Breast epithelium (tissue), 4 donors: Measurements from ENCODE around the gene CALN1. TPM values are rescaled to one million over a fixed set of nuclear protein-coding genes. Genes with fewer than 3 reads are reported as not detected.
A peak's percentile ranks its signal among the peaks of the same experiment; 100 is the strongest.

Source experiments
- DNase-seq, 2 donors: peaks; one replicate each; pipeline ENCODE4 v3.0.0-alpha.2; 2019; ENCODE audit warnings: low spot score in 2 of 2
- H3K27ac ChIP-seq, 2 donors: fragments of 200-600 bp; sonication (generic) in 1 of 2; one replicate each; pipeline ENCODE4 v1.5.1; 2016 to 2019; ENCODE audit warnings: mild to moderate bottlenecking in 1 of 2
- H3K27me3 ChIP-seq, 2 donors: fragments of 200-600 bp; sonication (generic) in 1 of 2; one replicate each; pipeline versions ENCODE4 v1.5.1 to v1.6.0; 2017 to 2019; ENCODE audit warnings: control low read depth in 1 of 2, mild to moderate bottlenecking in 1 of 2
- H3K36me3 ChIP-seq: fragments of 200-600 bp; one replicate; pipeline ENCODE4 v1.5.1; 2019
- H3K4me1 ChIP-seq, 2 donors: fragments of 200-600 bp; sonication (generic); one replicate each; pipeline ENCODE4 v1.5.1; 2016 to 2019; ENCODE audit warnings: control low read depth in 1 of 2
- H3K4me3 ChIP-seq, 3 donors: fragments of 200-600 bp; sonication (generic); 1 replicate in 2 of 3; 2 replicates in 1 of 3; pipeline ENCODE4 v1.5.1; 2016 to 2019; ENCODE audit warnings: mild to moderate bottlenecking in 3 of 3, moderate library complexity in 2 of 3
- H3K9me3 ChIP-seq, 2 donors: fragments of 200-600 bp; sonication (generic) in 1 of 2; one replicate each; pipeline ENCODE4 v1.5.1; 2016 to 2019; ENCODE audit warnings: control low read depth in 1 of 2
- CTCF ChIP-seq, 3 donors: fragments of 450-650 bp; IDR thresholded peaks; one replicate each; pipeline ENCODE4 v1.5.1; 2016 to 2017; ENCODE audit warnings: antibody characterized with exemption in 3 of 3, mild to moderate bottlenecking in 3 of 3, moderate library complexity in 3 of 3
- POLR2A ChIP-seq: fragments of 450-650 bp; IDR thresholded peaks from one replicate; pipeline ENCODE4 v1.6.1; 2016; ENCODE audit warnings: antibody characterized with exemption, mild to moderate bottlenecking, moderate library complexity
- POLR2AphosphoS5 ChIP-seq, 3 donors: sonication (generic); formaldehyde crosslinking; IDR thresholded peaks; one replicate each; pipeline ENCODE4 v1.6.1; 2017; ENCODE audit warnings: antibody characterized with exemption in 3 of 3
- intact Hi-C: fragments of 100-400 bp; cut with DNase I; formaldehyde crosslinking; loops from one replicate; pipeline ENCODE4 v1.15.1; 2023; ENCODE audit warnings: low total_unique reads
- total RNA-seq, 3 donors: library from RNA; depleted of rRNA; stranded (reverse); fragments of >200 nt; gene quantifications; one replicate each; pipeline ENCODE4 v1.1.0, GENCODE V29; 2016

CALN1 gene
- total RNA-seq, 3 donors from 2014 or later, result under 0.01 to 0.33 (median 0.15) TPM

- Histone ChIP-seq H3K27me3 (peaks cover 0 to 20% of the 10 kb centered on the region in 2 donors), H3K4me1 (no peaks in the 10 kb centered on the region), H3K4me3 (no peak overlapping the region), H3K36me3 (no peaks in the 10 kb centered on the region), H3K9me3 (peaks cover 0 to 21% of the 10 kb centered on the region in 2 donors), H3K27ac (no peak overlapping the region)
- intact Hi-C loops, result no loop called here
- TF ChIP-seq CTCF (IDR thresholded peaks at IDR 0.05) (no peak), POLR2AphosphoS5 (IDR thresholded peaks at IDR 0.05) (no peak), POLR2A (no peak)
- DNase-seq, result no peak
Measured at GRCh38 chr7:71753236-71753635, 658.9 kb downstream of the CALN1 start.

- TF ChIP-seq POLR2A (no peak), CTCF (IDR thresholded peaks at IDR 0.05) (peak in 2 of 3 donors; percentile 15 to 23)
- no peak overlapping the region for H3K27ac ChIP-seq
- intact Hi-C loops, result no loop called here
- H3K36me3 ChIP-seq, result no peaks in the 10 kb centered on the region
- no peak for DNase-seq
- H3K4me3 ChIP-seq, result peak overlapping the region in 1 of 3 donors; percentile 6
- no peaks in the 10 kb centered on the region for H3K4me1 ChIP-seq
- H3K27me3 ChIP-seq, result peaks cover 0 to 20% of the 10 kb centered on the region in 2 donors
- peaks cover 0 to 18% of the 10 kb centered on the region in 2 donors for H3K9me3 ChIP-seq
Measured at GRCh38 chr7:71752171-71752935, 659.8 kb downstream of the CALN1 start.

GRCh38 chr7:71750290-71750689 is 661.8 kb downstream of the CALN1 start:
- intact Hi-C loops, result no loop called here
- Histone ChIP-seq H3K36me3 (no peaks in the 10 kb centered on the region), H3K27me3 (peaks cover 0 to 20% of the 10 kb centered on the region in 2 donors), H3K4me1 (no peaks in the 10 kb centered on the region), H3K4me3 (no peak overlapping the region), H3K27ac (no peak overlapping the region), H3K9me3 (no peaks in the 10 kb centered on the region)
- DNase-seq, result no peak
- TF ChIP-seq CTCF (IDR thresholded peaks at IDR 0.05), result no peak
- no peak for TF ChIP-seq POLR2AphosphoS5 (IDR thresholded peaks at IDR 0.05)

DNA sequence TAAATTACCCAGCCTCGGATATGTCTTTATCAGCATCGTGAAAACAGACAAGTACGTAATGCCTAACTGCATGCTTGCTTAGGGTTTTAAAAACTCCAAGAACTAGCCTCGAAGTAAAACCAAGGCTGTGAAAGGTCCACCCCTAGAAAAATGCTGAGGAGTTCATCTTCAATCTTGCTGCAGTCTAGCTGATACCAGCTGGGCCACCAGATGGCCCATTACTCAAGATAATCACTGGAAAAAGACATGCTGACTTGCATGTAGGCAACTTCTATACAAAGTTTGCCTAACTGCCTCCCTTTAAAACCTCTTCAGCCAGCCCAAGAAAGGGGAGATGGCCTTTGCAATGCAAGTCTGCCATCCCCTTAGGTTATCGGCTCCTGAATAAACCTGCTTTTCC is 666.1 kb downstream of the CALN1 start:
- no peaks in the 10 kb centered on the region for H3K9me3 ChIP-seq
- intact Hi-C loops, result no loop called here
- H3K4me1 ChIP-seq, result no peaks in the 10 kb centered on the region
- DNase-seq, result no peak
- H3K27ac ChIP-seq, result no peak overlapping the region
- no peaks in the 10 kb centered on the region for H3K27me3 ChIP-seq
- no peaks in the 10 kb centered on the region for H3K36me3 ChIP-seq
- TF ChIP-seq POLR2AphosphoS5 (IDR thresholded peaks at IDR 0.05) (no peak), POLR2A (no peak), CTCF (IDR thresholded peaks at IDR 0.05) (no peak)
- no peak overlapping the region for H3K4me3 ChIP-seq

- TF ChIP-seq CTCF (IDR thresholded peaks at IDR 0.05) (no peak), POLR2A (no peak), POLR2AphosphoS5 (IDR thresholded peaks at IDR 0.05) (no peak)
- Histone ChIP-seq H3K27me3 (no peaks in the 10 kb centered on the region), H3K36me3 (no peaks in the 10 kb centered on the region), H3K4me1 (no peaks in the 10 kb centered on the region), H3K9me3 (no peaks in the 10 kb centered on the region), H3K4me3 (no peak overlapping the region), H3K27ac (no peak overlapping the region)
- DNase-seq, result no peak
- intact Hi-C loops, result no loop called here
Measured at GRCh38 chr7:71740174-71740560, 672.0 kb downstream of the CALN1 start.
